Smooth muscle cell of the brain vasculature (primary cell): Measurements from ENCODE around the gene TSGA10IP.
A peak's percentile ranks its signal among the peaks of the same experiment; 100 is the strongest.

Experiments
- DNase-seq: peaks from one replicate; pipeline ENCODE4 v3.0.0-alpha.2; 2012; ENCODE audit warnings: low read depth, low spot score

The TSGA10IP gene

GRCh38 chr11:65917434-65918210 lies 27.7 kb upstream of the TSGA10IP start:
- no peak for DNase-seq

- no peak for DNase-seq
These were observed 26.8 kb upstream of the TSGA10IP start, which contains the start of gene C11orf68 for GRCh38 chr11:65918211-65919140. TSS of gene C11orf68 (minus strand) at chr11:65919062. CDS start at chr11:65919031, 31 bp downstream.

- DNase-seq: peak; percentile 93
These were observed 26.1 kb upstream of the TSGA10IP start, which contains the start of gene DRAP1 for GRCh38 chr11:65919141-65919572. TSS of gene DRAP1 (plus strand) at chr11:65919426. CDS start at chr11:65919502, 76 bp downstream.

GRCh38 chr11:65919573-65920371 lies 25.5 kb upstream of the TSGA10IP start:
- DNase-seq: no peak

GRCh38 chr11:65920372-65920802 lies 24.9 kb upstream of the TSGA10IP start:
- no peak for DNase-seq

GRCh38 chr11:65921033-65921555 lies 24.2 kb upstream of the TSGA10IP start:
- DNase-seq: no peak

- DNase-seq: no peak
These were observed 23.4 kb upstream of the TSGA10IP start for GRCh38 chr11:65921876-65922275.

GRCh38 chr11:65922565-65922964 lies 22.7 kb upstream of the TSGA10IP start:
- no peak for DNase-seq

- no peak for DNase-seq
These were observed 19.9 kb upstream of the TSGA10IP start for GRCh38 chr11:65925397-65925796.

- DNase-seq: no peak
These were observed 17.3 kb upstream of the TSGA10IP start for GRCh38 chr11:65927904-65928397.

GRCh38 chr11:65928667-65929066 lies 16.6 kb upstream of the TSGA10IP start:
- DNase-seq: no peak

- DNase-seq: no peak
These were observed 13.3 kb upstream of the TSGA10IP start for GRCh38 chr11:65931773-65932557.

GRCh38 chr11:65932558-65932919 lies 12.7 kb upstream of the TSGA10IP start:
- DNase-seq: no peak

- no peak for DNase-seq
These were observed 11.3 kb upstream of the TSGA10IP start for GRCh38 chr11:65934014-65934413.

GRCh38 chr11:65937766-65938165 lies 7.5 kb upstream of the TSGA10IP start:
- DNase-seq: no peak

- DNase-seq: no peak
These were observed 3.5 kb upstream of the TSGA10IP start for GRCh38 chr11:65941720-65942310.

- no peak for DNase-seq
These were observed 2.7 kb upstream of the TSGA10IP start for GRCh38 chr11:65942531-65942930.

- DNase-seq: no peak
These were observed 1.1 kb upstream of the TSGA10IP start for GRCh38 chr11:65944191-65944590.

GRCh38 chr11:65944767-65945166 lies 513 bp upstream of the TSGA10IP start:
- no peak for DNase-seq
